ENCODE measurements around the gene CYRIA. TPM values are rescaled to one million over a fixed set of nuclear protein-coding genes. Genes with fewer than 3 reads are reported as not detected.

Gene CYRIA
- polyA plus RNA-seq, 3 donors: 2.1 to 4.0 (median 2.3) TPM

DNA sequence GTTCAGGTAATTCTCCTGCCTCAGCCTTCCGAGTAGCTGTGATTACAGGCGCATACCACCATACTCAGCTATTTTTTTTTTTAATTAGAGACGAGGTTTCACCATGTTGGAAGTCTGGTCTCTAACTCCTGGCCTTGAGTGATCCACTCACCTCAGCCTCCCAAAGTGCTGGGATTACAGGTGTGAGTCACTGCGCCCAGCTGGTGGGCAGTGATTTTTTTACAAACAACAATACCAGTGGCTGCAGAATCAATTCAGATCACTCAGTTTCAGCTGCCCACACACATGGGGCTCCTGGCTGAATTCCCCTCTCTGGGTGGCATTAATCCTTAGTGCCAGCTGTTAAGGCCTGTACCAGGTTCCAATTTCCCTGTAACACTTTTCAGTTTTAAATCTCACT is 13.3 kb upstream of the CYRIA start:
- no peak for DNase-seq (ENCODE audit: extremely low read depth in 1 of 11, low read depth in 9 of 11, low spot score in 4 of 11)

DNA sequence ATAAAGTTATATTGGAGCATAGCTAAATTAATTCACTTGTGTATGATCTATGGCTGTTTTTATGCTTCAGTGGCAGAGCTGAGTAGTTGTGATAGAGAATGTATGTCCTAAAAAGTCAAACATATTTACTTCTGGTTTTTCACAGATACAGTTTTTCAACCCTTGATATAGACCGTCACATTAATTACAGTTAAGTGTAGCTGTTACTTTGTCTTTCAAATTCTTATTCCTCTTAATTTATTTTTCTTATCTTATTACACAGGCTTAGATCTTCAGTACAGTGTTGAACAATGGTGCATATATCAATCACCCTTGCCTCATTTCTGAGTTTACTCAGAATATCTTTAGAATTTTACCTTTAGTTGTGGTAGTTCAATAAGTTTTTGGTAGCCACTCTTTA is 12.2 kb upstream of the CYRIA start:
- DNase-seq (ENCODE audit: extremely low read depth in 1 of 11, low read depth in 9 of 11, low spot score in 4 of 11): no peak

DNA sequence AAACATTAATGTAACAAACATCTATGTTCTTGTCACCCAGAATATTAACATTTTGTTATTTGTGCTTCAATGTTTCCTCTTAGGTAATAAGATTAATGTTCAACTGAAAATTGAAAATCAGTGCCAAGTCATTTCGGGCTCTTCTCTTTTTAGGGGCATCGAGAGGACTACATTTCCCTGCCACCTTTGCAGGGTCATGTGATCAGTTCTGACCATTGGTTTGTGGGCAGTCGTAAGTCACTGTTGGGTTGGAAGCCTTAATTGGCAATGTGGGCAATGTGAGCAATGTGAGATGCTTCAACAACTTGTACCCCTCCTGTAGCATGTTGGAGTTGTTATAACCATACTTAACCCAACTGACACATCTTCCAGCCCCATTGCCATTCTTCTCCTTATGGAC is 10.1 kb upstream of the CYRIA start:
- no peak for DNase-seq (ENCODE audit: extremely low read depth in 1 of 11, low read depth in 9 of 11, low spot score in 4 of 11)

DNA sequence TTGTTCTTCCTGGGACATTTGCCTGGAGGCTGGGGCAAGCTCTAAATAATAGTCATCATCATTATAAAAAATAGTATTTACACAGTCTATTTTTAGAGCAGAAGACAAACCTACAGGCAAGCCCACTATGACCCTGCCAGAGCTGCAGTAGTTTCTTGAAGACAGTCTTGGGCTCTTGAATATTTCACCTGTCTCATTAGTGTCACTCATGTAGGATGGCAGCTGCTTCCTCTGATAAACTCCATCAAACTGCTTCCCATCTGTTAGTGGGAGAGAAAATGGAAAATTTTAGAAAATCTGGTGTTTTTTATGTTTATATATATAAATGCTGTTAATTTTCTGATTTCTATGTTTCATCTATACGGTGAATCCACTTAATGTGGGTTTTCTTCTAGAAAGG is 8.5 kb upstream of the CYRIA start:
- DNase-seq (ENCODE audit: extremely low read depth in 1 of 11, low read depth in 9 of 11, low spot score in 4 of 11): no peak

DNA sequence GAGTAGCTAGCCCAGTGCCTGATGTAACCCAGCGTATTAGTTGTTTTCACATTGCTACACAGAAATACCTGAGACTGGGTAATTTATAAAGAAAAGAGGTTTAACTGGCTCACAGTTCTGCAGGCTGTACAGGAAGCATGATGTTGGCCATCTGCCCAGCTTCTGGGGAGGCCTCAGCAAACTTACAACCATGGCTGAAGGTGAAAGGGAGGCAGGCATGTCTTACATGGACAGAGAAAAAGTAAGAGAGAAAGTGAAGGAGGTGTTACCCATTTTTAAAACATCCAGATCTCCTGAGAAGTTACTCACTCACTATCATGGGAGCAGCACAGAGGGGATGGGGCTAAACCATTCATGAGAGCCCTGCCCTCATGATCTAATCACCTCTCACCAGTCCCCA is 6.1 kb upstream of the CYRIA start:
- no peak for DNase-seq (ENCODE audit: extremely low read depth in 1 of 11, low read depth in 9 of 11, low spot score in 4 of 11)

DNA sequence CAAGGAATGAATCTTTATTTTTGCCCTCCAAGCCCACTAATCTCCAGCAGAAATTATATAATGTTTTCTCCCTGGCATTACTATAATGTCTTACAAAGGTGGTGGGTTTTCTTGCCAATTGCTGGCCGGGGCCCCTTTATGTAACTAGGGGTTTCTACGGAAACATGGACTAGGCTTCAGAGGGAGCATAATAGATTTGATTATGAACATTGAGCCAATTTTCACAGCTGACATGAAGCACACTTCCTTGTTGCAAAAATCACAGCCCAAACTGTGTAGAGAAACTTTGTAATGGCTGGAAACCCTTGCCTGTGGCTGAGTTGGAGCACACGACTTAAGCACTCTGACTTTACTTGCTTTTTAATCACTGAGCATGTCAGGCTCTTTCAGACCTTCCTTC is 3.8 kb upstream of the CYRIA start:
- DNase-seq (ENCODE audit: extremely low read depth in 1 of 11, low read depth in 9 of 11, low spot score in 4 of 11): no peak

DNA sequence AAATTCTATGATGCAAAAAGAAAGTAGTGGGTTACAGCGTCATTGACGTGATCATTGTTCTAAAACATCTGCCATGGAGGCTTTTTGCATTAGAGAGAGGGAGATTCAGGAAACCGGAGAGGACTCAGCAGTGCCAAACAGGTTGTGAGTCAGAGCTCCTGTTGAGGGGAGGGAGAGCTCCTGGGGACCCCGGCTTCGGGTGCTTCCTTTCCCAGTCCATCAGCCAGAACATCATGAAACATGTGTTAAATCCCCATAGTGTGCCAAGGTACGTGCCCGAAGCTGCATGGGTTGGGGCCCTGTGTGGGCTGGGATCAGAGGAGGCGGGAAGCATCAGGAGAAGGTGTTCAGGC is 791 bp upstream of the CYRIA start:
- no peak for DNase-seq (ENCODE audit: extremely low read depth in 1 of 11, low read depth in 9 of 11, low spot score in 4 of 11)

DNA sequence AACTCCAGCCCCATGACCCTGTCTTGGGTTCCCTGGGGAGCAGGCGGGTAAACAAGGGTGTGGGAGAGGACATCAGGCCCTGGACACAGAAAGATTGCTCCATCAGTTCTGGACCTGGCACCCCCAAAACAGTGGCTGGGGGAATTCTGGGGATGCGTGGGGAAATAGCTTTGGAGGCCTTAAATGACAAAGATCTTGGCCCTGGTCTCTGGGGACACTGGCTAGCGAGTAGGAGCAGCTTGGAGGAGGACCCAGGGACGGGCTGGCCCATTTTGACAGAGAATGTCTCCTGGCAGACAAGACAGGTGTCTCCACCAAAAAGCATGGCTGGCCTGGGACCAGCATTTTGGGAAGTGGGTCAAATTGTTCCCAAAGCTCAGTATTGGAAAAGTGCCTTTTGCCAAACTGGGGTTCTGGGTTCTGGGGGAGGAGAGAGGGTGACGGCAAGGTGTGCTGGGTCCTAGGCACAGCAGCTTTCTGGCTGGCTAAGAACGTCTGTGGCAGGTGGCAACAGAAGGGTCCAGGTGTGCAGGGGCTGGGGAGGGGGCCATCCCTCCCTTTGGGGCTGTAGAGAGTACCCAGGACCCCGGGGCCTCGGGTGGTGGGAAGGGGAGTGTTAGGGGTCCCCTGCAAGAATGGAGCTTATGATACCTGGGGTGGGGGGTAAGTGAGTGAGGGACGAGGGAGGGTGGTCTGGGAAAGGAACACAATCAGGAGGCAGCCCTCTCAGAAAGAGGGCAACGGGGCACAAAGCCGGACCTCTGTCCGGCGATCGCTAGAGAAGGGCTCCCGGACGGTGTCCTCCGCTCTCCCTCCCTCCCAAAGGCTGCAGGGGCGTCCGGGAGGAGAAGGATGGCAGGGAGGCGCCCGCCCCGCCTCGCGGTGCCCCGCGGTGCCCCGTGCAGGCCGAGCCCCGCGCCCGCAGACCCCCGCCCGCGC is 556 bp downstream of the CYRIA start:
- DNase-seq (ENCODE audit: extremely low read depth in 1 of 11, low read depth in 9 of 11, low spot score in 4 of 11): no peak

DNA sequence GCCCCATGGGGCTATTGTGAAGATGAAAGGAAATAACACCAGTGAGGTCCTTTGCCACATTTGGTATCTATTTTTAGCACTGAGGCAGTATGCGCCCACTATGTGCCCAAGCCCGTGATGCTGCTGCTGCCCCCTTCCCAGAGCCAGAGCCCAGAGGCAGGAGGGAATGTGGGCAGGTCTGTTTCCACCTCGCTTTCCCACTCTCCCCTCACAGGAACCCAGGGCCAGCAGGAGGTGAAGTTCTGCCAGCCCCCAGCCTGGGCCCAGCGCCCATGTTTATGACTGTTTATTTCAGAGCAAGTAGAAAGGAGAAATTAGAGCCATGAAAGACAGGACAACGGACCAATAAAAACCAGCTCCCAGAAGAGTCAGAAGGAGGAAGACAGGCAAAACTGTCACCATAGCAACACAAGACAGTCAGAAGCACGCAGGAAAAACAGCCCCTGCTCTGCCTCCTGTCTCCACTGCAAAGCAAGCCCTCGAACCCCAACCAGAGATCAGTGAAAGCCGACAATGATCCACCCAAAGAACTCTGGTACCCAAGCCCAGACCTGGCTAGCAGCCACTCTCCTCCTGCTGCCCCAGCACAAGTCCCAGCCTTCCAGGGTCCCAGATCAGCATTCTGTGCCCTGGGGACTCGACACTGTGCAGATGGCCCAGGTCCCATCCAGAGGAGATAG is 1.4 kb downstream of the CYRIA start:
- peak; percentile 31 to 77 (median 49) for DNase-seq (ENCODE audit: extremely low read depth in 1 of 11, low read depth in 9 of 11, low spot score in 4 of 11)

DNA sequence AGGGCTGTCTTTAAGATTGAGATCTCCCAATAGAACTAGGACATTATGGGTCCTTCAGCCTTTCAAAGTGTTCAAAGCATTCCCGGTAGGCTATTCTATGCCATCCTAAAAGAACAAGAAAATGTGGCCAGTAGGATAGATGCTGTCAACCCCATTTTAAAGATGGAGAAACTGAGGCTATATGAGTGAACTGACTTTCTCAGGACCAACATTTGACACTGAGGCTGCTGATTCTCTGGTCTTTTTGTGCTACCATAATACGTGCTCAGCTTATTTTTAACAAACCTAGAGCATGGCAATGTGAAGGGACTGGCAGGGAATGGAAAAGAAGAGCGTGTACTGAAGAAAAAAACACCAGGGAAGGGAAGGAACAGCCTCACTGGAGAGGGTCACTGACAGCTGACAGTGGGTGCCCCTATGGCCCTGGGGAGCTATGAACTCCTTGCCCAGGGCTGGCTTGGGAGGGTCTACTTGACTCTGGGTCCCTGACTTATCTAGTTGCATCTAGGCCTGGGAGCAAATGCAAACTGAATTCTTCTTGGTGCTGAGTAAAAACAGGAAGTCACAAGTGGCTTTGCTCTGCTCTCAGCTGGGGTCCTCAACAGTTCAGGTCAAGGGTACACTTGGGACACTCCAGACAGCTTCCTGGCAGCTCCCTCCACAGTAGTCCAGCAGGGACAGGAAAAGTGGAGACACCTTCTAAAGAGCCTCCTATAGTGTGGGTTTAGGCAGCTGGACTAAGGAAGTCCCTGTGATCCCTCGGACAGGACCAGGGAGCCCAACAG is 2.3 kb downstream of the CYRIA start:
- no peak for DNase-seq (ENCODE audit: extremely low read depth in 1 of 11, low read depth in 9 of 11, low spot score in 4 of 11)

DNA sequence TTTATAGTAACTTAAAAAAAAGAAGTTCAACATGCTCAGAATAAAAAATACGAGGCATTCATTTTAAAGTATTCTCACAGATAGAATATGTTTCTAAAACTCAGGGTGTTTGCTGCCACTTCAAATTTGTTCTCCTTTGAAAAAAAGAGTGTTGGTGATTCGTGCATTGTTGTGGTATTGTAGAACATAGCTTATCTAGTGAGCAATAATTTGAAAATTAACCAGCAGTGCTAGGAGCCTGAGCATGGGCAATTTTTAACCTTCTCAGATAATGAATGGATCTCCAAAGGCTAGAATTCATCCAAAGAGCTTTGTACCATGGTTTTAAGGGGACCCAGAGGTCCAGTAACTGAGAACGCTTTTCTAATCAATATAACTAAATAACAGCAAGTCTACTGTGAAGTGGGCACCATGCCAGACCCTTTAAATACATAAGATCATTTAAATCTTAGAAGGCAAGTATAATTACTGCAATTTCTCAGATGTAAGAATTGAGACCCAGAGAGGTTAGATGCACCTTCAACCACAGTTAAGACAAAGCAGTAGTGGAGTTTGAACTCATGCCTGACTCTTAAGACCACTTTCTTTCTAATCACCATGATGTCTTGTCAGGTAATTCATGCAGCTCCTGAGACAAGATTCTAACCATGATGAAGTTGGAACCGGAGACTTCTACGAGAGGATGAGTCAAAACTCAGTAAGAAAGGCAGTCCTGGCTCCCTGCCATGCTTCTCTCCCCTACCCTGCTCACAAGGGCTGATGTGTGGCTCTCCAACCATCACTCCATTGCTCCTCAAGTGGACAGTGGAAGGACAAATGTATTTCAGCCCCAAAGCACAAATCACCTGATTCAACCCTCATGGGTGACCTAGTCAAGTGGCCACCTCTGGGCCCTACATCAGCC is 3.4 kb downstream of the CYRIA start:
- no peak for DNase-seq (ENCODE audit: extremely low read depth in 1 of 11, low read depth in 9 of 11, low spot score in 4 of 11)

DNA sequence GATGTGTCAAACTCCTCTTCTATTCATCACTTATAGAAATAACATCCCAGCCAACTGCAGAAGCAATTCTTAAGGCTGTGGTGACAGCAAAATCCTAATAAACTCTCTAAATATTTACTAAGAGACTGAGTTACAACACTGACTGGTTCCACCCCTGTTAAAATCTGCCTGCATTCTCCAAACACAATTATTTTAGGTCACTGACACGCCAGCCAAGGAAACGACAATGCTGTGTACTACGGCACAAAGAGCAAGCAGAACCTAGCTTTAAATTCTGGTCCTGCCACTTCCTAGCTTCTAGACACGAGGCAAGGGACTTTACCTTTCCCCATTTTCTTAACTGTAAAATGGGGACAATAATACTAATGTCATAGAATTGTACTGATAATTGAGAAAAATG is 4.1 kb downstream of the CYRIA start:
- no peak for DNase-seq (ENCODE audit: extremely low read depth in 1 of 11, low read depth in 9 of 11, low spot score in 4 of 11)

DNA sequence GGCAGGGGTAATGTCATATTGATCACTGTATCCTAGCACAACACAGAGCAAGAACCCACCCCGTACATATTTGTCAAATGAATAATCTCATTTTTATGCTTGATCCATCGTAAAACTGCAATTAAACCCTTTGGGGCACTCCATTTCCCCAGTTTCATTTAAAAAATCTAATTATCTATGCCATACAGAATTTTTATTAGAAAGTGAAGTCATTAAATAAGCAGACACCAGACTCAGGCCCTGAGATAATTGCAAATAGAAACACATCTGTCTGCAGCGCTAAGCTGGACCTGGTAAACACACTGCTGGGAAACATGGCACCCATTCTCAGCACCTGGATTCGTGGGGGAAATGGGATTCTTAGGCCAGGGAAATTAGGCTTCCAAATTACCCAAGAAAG is 5.1 kb downstream of the CYRIA start:
- DNase-seq (ENCODE audit: extremely low read depth in 1 of 11, low read depth in 9 of 11, low spot score in 4 of 11): no peak

DNA sequence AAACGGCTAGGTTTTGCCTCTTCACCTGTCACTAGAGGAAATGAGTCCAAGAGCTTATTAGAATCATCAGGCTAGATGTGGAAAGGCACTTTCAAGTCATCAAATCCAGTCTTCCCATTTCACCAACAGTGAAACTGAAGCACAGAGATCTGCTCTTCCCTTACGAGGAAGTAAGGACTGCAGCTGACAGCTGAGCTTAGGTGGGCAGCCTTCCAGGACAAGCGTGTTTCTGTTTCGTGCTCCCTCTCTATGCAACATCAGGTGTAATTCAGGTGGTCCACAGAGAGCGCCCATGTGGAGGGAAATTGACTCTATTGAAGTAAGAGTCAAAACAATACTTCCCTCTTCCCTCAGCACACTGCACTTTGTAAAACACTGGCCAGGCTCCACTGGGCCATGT is 5.5 kb downstream of the CYRIA start:
- DNase-seq (ENCODE audit: extremely low read depth in 1 of 11, low read depth in 9 of 11, low spot score in 4 of 11): no peak

DNA sequence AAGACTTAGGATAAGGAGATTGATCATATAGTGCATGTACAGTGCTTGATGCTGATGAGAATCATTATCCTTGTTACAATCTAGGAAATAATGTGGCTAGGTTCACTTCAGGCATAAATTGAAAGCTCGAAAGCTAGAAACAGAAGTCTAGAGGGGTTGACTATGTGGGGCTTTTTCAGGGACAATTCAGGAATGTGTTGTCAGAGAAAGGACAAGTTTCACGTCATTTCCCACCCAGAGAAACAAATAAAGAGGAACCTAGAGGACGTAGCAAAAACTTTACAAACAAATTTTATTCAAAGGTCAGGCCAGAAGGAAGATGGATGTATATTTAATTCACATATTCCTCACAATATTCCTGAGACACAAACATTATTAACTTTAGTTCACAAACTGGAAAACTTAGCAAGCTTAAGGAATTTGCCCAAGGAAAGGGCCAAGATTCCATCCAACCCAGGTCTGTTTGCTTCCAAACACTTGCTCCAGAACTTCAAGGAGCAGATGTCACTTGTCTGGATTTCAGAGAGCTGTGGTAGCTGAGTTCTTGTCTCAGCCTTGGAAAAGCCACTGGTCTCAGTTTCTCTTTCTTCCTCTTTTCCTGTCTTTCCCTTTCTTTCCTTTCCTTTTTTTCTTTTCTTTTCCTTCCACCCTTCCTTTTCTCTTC is 7.4 kb downstream of the CYRIA start:
- no peak for DNase-seq (ENCODE audit: extremely low read depth in 1 of 11, low read depth in 9 of 11, low spot score in 4 of 11)

DNA sequence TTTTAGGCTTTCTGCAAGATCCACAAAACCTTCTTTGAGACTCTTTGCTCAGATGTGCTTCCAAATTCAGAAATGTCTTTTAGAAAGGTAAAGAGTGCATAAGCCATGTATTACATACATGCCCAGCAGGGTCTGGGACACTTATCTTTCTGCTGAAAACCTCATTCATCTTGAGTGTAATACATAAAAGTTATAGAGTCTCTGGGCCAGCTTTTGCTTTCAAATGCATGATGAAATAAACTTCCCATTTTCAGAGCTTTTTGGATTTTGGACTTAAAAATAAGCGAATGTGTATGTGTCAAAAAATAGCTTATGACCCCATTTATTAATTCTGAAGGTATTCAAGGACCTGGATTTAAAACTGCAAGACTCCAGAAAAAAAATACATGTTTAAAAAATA is 8.0 kb downstream of the CYRIA start:
- DNase-seq (ENCODE audit: extremely low read depth in 1 of 11, low read depth in 9 of 11, low spot score in 4 of 11): no peak

DNA sequence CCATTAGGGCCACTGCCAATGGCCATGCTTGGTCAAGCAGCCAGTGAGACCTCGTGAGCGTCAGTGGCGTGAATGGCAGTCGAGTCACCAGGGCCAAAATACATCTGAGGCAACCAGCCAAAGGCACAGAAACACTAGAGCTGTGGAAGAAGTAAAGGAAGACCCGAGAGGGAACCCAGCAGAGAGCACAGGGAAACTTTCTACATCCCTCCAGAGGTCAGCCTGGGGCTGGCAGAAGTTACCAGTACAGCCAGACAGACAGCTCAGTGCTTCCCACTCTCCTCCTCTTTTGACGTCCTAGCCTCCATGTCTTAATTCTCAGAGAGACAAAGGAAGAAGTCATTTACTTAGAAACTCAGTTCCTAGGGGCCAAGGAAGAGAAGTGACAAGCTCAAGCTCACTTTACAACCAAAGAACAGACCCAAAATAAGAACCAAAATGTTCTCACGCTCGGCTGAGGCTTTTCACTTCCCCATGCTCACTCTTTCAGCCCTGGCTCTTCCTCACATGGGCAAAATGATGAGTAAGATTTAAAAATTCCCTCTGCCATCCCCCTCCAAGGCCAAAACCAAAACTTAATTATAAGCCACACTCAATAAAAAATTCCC is 8.7 kb downstream of the CYRIA start:
- DNase-seq (ENCODE audit: extremely low read depth in 1 of 11, low read depth in 9 of 11, low spot score in 4 of 11): no peak
